ENCODE data around the gene MAP2K2.
"Not testable (repeated sequence)": the region's sequence is repeated elsewhere in the genome, so short reads cannot be mapped to it uniquely, and the experiment has no call there.

Gene MAP2K2

GRCh38 chr19:4123615-4124568, at the start of gene MAP2K2:
TSS of gene MAP2K2 (minus strand) at chr19:4124122. CDS start at chr19:4123875, 247 bp downstream.
- DNase-seq = peak; percentile 98

DNA sequence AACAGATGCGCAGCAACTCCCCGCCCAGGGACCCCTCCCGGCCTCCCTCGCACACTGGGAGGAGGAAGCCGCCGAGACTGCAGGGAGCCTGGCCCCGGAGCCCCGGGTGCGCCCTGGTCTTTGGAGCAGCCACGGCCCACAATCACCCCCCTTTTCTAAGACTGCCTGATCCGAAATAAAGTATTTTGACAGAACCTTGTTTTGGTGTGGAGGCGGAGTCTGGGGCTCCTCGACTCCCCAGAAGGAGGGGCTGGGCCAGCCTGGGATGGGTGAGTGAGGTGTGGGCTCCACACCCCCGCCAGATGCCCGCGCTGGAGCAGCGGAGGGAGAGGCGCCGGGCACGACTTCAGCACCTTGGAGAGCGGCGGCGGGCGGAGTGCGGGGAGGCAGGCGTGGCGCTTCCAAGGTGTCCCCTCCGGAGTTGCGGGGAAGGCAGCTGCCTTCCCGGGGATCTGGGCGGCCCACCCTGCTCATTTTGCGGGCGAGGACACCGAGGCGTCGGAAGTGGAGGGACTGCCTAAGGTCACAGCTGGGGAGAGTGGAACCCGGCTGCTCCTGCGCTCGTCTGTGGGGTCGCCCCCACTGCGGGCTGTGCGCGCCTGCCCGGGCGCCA, 49.0 kb upstream of the MAP2K2 start:
- peak; percentile 76 for DNase-seq

GRCh38 chr19:4171676-4172075, 47.8 kb upstream of the MAP2K2 start:
- no peak for DNase-seq

DNA sequence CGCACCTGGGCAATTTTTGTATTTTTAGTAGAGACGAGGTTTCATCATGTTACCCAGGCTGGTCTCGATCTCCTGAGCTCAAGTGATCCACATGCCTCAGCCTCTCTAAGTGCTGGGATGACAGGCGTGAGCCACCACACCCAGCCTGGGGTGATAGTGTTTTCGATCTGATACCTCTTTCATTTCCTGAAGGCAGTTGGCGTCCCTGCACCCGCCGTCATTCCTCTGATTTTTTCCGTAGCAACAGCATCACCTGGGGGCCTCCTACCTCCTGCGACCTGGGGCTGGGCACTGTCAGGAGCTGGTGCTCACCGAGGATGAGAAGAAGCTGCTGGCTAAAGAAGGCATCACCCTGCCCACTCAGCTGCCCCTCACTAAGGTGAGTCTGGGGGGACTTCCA, 40.3 kb upstream of the MAP2K2 start:
- DNase-seq = no peak

DNA sequence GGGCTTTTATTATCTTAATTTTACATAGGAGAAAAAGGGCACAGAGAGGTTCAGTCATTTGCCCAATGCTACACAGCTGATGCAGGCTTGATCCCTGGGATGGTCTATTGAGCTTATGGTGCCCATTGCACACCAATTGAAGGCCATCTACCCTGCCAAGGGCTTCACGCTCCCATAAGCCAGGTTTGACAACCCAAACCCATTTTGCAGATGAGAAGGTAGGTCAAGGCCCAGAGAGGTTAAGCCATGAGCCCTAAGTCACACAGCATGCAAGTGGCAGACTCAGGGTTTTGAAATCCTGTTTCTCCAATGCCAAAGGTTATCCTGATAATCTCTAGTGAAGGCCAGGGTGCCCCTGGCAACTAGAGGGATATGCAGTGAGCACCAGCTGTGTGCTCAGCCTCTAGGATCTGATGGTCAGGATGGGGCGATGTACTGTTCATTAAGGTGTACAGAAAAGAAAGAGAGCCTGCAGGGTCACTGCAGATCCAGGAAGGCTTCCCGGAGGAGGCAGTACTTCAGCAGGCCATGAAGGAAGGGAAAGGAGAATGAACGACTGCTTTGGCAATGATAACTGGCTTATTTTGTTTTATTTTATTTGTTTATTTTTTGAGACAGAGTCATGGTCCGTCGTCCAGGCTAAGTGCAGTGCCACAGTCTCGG, 37.6 kb upstream of the MAP2K2 start:
- no peak for DNase-seq

GRCh38 chr19:4157971-4158370, 34.0 kb upstream of the MAP2K2 start:
- DNase-seq = not testable (repeated sequence)

- no peak for DNase-seq
These were observed 33.2 kb upstream of the MAP2K2 start for GRCh38 chr19:4157164-4157563.

- no peak for DNase-seq
These were observed 30.8 kb upstream of the MAP2K2 start for GRCh38 chr19:4154571-4155312.

- no peak for DNase-seq
These were observed 28.5 kb upstream of the MAP2K2 start for GRCh38 chr19:4152241-4152998.

DNA sequence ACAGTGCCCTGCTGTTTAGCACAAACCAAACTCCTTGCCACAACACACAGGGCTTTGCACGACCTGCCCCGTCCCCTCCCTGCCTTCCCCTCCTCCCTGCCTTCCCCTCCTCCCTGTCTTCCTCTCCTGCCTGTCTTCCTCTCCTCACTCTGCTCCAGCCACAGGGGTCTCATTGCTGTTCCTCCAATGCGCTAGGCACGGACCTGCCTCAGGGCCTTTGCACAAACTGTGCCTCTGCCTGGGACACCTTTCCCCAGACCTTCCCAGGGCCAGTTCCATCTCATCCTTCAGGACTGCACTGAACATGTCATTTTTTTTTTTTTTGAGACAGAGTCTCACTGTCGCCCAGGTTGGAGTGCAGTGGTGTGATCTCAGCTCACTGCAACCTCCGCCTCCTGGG, 27.7 kb upstream of the MAP2K2 start:
- DNase-seq = no peak

GRCh38 chr19:4149518-4150288, 25.8 kb upstream of the MAP2K2 start:
- no peak for DNase-seq

DNA sequence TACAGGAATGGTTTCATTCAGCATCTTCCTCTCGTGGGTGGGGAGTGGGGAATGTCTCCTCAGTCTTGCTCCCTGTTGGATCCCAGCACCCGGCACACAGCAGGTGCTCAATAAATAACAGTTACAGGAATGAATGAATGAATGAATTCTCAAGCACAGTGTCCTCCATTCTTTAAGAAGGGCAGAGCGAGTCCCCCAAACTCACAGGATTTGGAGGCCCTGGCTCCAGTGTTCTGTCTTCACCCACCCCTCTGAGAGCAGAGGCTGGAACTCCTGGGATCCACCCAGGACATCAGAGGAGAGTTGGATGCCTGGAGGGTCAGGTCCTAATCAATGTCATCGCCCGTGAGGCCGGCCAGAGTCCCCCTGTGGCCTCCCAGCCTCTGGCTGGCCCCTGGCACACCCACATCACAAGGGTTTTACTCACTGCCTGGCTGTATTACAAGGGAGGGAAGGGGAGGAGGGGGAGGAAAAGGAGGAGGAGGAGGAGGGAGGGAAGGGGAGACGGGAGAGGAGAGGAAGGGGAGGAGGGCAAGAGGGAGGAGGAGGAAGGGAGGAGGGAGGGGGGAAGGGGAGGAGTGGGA, 20.8 kb upstream of the MAP2K2 start:
- DNase-seq = no peak

GRCh38 chr19:4142916-4143315, 19.0 kb upstream of the MAP2K2 start:
- DNase-seq = not testable (repeated sequence)

DNA sequence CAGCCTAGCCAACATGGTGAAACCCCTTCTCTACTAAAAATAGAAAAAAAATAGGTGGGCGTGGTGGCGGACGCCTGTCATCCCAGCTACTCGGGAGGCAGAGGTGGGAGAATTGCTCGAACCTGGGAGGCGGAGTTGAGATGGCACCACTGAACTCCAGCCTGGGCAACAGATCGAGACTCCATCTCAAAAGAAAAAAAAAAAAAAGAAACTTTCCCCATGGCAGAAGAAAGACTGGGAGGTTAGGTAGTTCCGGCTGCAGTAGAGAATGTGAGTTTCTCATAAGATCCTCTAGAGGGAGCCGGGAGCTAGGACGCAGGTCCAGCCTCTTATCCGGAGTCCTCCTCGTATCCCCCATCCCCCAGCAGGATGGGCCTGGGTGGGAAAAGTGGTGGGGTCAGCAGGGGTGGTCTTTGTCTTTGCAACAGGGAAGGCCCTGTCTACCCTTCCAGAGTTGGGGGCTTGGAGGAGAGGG, 16.4 kb upstream of the MAP2K2 start:
- peak; percentile 45 for DNase-seq

DNA sequence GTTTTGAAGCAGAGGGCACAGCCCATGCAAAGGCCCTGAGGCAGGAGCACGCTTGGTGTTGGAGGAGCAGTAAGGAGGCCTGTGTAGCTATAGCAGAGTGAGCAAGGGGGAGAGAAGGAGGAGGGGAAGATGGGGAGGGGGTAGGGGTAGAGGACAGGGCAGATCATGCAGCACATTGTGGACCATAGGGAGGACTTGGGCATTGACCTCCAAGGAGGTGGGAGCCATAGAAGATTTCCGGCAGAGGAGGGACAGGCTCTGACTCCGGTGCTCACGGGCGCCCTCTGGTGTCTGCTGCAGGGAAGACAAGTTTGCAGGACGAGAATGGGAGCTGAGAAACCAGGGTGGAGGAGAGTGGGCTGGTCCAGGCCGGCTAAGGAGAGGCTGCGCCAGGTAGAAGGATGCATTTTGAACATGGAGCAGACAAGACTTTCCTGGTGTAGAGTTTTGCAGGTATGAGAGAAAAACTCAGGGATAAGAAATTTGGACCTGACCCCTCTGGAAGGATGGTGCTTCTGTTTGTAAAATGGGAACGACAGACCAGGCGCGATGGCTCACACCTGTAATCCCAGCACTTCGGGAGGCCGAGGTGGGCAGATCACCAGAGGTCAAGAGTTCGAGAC, 15.8 kb upstream of the MAP2K2 start:
- DNase-seq = peak; percentile 94

DNA sequence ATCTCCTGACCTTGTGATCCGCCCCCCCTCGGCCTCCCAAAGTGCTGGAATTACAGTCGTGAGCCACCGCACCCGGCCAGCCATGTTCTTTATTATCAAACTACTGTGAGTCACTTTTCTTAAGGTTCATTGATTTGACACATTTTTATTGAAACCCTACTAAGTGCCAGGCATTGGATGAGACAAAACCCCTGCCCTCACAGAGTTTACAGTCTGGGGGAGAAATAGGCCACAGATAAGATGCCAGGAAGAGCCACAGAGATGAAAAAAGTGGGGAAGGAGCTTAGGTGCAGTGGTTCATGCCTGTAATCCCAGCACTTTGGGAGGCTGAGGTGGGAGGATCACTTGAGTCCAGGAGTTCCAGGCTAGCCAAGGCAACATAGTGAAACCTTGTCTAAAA, 14.5 kb upstream of the MAP2K2 start:
- DNase-seq = no peak

GRCh38 chr19:4136680-4137088, 12.8 kb upstream of the MAP2K2 start:
- no peak for DNase-seq

- not testable (repeated sequence) for DNase-seq
These were observed 11.5 kb upstream of the MAP2K2 start for GRCh38 chr19:4135386-4135785.

DNA sequence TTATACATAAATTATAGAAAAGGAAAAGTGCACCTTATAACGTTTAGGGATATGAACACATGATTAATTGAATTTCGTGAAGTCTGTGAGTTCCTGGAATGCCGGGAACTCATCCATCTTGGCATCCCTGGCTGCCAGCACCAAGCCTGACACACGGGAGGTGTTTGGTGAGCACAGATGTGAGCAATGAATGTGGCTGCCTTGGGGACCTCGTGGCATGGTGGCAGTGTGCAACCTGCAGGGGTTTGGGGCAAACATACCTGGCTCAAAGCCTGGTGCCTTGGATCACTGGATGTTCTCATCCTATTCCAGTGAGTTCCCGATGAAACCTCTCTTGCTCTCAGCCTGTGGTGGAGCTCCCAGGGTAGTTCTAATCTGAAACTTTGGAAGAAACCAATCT, 10.4 kb upstream of the MAP2K2 start:
- no peak for DNase-seq

DNA sequence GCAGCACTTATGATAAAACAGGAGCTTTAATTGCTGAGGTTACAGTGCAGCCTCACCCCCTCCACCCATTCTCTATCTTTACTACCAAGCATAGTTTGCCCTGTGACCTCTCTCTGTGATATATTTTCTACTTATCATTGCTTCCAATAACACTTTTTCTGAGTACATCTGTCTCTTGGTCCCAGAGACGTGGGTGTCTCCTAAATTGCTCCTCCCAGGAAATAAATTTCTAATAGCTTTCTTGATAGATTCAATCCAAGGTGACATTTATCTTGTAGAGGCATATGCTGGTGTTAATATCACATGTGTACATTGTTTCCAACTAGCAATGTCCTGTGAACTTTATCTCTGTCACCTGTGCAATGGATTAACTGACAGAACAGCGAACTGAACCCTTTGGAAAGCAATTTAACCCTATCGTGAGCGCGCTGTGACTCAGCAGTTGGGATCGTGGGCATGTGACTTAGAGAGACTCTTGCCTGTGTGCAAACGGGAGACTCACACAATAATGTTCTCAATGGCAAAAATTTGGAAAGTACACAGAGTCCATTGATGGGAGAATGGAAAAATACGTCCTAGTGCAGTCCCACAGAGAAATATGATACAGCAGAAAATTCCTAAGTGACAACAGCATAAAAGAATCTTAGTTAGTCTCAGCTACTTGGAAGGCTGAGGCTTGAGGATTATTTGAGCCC, 7.0 kb upstream of the MAP2K2 start:
- no peak for DNase-seq
